Transverse colon (tissue), 3 donors: ENCODE results near the gene PKD1.

ENCODE experiments used
- CTCF ChIP-seq, 5 experiments: fragments of 200-600 bp in 3 of 5; fragments of 450-650 bp in 2 of 5; sonication (generic) in 3 of 5; IDR thresholded peaks; 1 replicate in 2 of 5; 2 replicates in 3 of 5; pipeline ENCODE4 v1.5.1; 2016 to 2017; ENCODE audit warnings: antibody characterized with exemption in 5 of 5, inconsistent platforms in 3 of 5, mild to moderate bottlenecking in 2 of 5, moderate library complexity in 1 of 5
- POLR2A ChIP-seq: fragments of 450-650 bp; IDR thresholded peaks from one replicate; pipeline ENCODE4 v1.6.1; 2016; ENCODE audit warnings: antibody characterized with exemption, mild to moderate bottlenecking, moderate library complexity

GRCh38 chr16:2040041-2040786 lies 95.5 kb downstream of the PKD1 start:
- TF ChIP-seq POLR2A (no peak), CTCF (IDR thresholded peaks at IDR 0.05) (no peak)
